K562 (cell line): ENCODE results near the gene JPH4.

Experiments used
- BACH1 ChIP-seq: fragments of 200-800 bp; sonication (Bioruptor generic); IDR thresholded peaks from 2 replicates; pipeline ENCODE4 v1.6.1; 2016; ENCODE audit warnings: missing genetic modification characterization, missing compliant biosample characterization
- BHLHE40 ChIP-seq: IDR thresholded peaks from 2 replicates; pipeline ENCODE4 v1.6.1; 2011; ENCODE audit warnings: low read length, improper control_type of control experiment
- EZH2 ChIP-seq: IDR thresholded peaks from 2 replicates; pipeline ENCODE4 v1.6.1; 2012; ENCODE audit warnings: low read depth, mild to moderate bottlenecking, inconsistent platforms, low read length, borderline replicate concordance
- JUN ChIP-seq, 2 experiments: sonication (generic) in 1 of 2; formaldehyde crosslinking in 1 of 2; IDR thresholded peaks; 2 replicates each; pipeline versions ENCODE4 v1.6.1 to v1.8.0; 2012 to 2022; ENCODE audit warnings: borderline replicate concordance in 2 of 2, mild to moderate bottlenecking in 2 of 2, improper control_type of control experiment in 1 of 2, low read depth in 1 of 2, low read length in 1 of 2, missing genetic modification reagents in 1 of 2
- POLR2A ChIP-seq: fragments of 450-650 bp; conservative IDR thresholded peaks from 2 replicates; pipeline ENCODE4 v1.6.1; 2016
- RAD21 ChIP-seq, 2 experiments: fragments of 250-450 bp in 1 of 2; fragments of 450-650 bp in 1 of 2; sonication (Bioruptor Pico) in 1 of 2; formaldehyde crosslinking in 1 of 2; IDR thresholded peaks in 1 of 2; conservative IDR thresholded peaks in 1 of 2; 2 replicates each; pipeline versions ENCODE4 v1.4.0 to v1.8.0; 2020 to 2022; ENCODE audit warnings: mild to moderate bottlenecking in 2 of 2, moderate library complexity in 1 of 2
- RBFOX2 ChIP-seq: fragments of 200-400 bp; formaldehyde crosslinking; IDR thresholded peaks from 2 replicates; pipeline ENCODE4 v1.6.1; 2017; ENCODE audit warnings: low read depth, mild to moderate bottlenecking, low read length, moderate library complexity
- YBX1 ChIP-seq: fragments of 450-650 bp; IDR thresholded peaks from 2 replicates; pipeline ENCODE4 v1.7.1; 2016; ENCODE audit warnings: mild to moderate bottlenecking
- ZNF124 ChIP-seq: sonication (generic); formaldehyde crosslinking; IDR thresholded peaks from 2 replicates; pipeline ENCODE4 v1.8.1; 2022; ENCODE audit warnings: missing genetic modification reagents
- ZNF212 ChIP-seq: fragments of 450-650 bp; formaldehyde crosslinking; IDR thresholded peaks from 2 replicates; pipeline ENCODE4 v1.4.0; 2020; ENCODE audit warnings: mild to moderate bottlenecking
- ZNF263 ChIP-seq: sonication (generic); formaldehyde crosslinking; IDR thresholded peaks from 2 replicates; pipeline ENCODE4 v1.8.0; 2022; ENCODE audit warnings: mild to moderate bottlenecking, missing genetic modification reagents, borderline replicate concordance
- TF ChIP-seq, protein P1 (sequence below): sonication (generic); formaldehyde crosslinking; IDR thresholded peaks from 2 replicates; pipeline ENCODE4 v1.8.1; 2023; ENCODE audit warnings: mild to moderate bottlenecking, missing genetic modification reagents
- TF ChIP-seq, protein P2 (sequence below), 3 experiments: IDR thresholded peaks in 2 of 3; conservative IDR thresholded peaks in 1 of 3; 2 replicates each; pipeline ENCODE4 v1.5.1; 2011 to 2012; ENCODE audit warnings: low read length in 3 of 3, mild to moderate bottlenecking in 3 of 3, control low read depth in 2 of 3, improper control_type of control experiment in 1 of 3, inconsistent platforms in 1 of 3, low read depth in 1 of 3, mixed read lengths in 1 of 3, moderate library complexity in 1 of 3; ENCODE audit not compliant: insufficient read depth in 2 of 3
- TF ChIP-seq, protein P3 (sequence below): sonication (generic); formaldehyde crosslinking; IDR thresholded peaks from 2 replicates; pipeline ENCODE4 v1.8.0; 2022; ENCODE audit warnings: mild to moderate bottlenecking, missing genetic modification reagents

DNA sequence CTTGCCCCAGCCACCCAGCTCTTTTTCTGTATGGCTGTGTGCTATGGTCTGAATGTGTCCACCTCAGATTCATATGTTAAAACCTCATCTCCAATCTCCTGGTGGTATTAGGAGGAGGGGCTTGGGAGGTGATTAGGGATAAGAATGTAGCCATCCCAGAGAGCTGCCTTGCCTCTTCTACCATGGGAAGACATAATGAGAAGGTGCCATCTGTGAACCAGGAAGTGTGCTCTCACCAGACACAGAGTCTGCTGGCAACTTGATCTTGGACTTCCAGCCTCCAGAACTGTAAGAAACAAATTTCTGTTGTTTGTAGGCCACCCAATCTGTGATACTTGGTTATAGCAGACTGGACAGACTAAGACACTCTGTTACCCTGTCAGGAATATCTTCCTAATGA, 22.8 kb upstream of the JPH4 start:
- TF ChIP-seq, protein P1, sequence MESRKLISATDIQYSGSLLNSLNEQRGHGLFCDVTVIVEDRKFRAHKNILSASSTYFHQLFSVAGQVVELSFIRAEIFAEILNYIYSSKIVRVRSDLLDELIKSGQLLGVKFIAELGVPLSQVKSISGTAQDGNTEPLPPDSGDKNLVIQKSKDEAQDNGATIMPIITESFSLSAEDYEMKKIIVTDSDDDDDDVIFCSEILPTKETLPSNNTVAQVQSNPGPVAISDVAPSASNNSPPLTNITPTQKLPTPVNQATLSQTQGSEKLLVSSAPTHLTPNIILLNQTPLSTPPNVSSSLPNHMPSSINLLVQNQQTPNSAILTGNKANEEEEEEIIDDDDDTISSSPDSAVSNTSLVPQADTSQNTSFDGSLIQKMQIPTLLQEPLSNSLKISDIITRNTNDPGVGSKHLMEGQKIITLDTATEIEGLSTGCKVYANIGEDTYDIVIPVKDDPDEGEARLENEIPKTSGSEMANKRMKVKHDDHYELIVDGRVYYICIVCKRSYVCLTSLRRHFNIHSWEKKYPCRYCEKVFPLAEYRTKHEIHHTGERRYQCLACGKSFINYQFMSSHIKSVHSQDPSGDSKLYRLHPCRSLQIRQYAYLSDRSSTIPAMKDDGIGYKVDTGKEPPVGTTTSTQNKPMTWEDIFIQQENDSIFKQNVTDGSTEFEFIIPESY, result no peak
- TF ChIP-seq YBX1 (no peak), BACH1 (tag) (no peak), BHLHE40 (no peak), EZH2 (no peak), POLR2A (no peak), RAD21 (CRISPR knock-in tag; conservative IDR thresholded peaks at IDR 0.05 in 1 of 2, IDR thresholded peaks at IDR 0.05 in 1 of 2) (no peak), ZNF263 (CRISPR knock-in tag) (no peak), JUN (IDR thresholded peaks at IDR 0.05; ENCODE audit: borderline replicate concordance, low read depth, low read length) (no peak), JUN (CRISPR knock-in tag; IDR thresholded peaks at IDR 0.05; ENCODE audit: borderline replicate concordance) (no peak), ZNF124 (no peak), ZNF212 (no peak), RBFOX2 (no peak)
- TF ChIP-seq, protein P2, sequence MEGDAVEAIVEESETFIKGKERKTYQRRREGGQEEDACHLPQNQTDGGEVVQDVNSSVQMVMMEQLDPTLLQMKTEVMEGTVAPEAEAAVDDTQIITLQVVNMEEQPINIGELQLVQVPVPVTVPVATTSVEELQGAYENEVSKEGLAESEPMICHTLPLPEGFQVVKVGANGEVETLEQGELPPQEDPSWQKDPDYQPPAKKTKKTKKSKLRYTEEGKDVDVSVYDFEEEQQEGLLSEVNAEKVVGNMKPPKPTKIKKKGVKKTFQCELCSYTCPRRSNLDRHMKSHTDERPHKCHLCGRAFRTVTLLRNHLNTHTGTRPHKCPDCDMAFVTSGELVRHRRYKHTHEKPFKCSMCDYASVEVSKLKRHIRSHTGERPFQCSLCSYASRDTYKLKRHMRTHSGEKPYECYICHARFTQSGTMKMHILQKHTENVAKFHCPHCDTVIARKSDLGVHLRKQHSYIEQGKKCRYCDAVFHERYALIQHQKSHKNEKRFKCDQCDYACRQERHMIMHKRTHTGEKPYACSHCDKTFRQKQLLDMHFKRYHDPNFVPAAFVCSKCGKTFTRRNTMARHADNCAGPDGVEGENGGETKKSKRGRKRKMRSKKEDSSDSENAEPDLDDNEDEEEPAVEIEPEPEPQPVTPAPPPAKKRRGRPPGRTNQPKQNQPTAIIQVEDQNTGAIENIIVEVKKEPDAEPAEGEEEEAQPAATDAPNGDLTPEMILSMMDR (IDR thresholded peaks at IDR 0.05 in 2 of 3, conservative IDR thresholded peaks at IDR 0.05 in 1 of 3; ENCODE audit: insufficient read depth in 2 of 3, low read depth in 1 of 3, low read length in 3 of 3), result no peak
- TF ChIP-seq, protein P3, sequence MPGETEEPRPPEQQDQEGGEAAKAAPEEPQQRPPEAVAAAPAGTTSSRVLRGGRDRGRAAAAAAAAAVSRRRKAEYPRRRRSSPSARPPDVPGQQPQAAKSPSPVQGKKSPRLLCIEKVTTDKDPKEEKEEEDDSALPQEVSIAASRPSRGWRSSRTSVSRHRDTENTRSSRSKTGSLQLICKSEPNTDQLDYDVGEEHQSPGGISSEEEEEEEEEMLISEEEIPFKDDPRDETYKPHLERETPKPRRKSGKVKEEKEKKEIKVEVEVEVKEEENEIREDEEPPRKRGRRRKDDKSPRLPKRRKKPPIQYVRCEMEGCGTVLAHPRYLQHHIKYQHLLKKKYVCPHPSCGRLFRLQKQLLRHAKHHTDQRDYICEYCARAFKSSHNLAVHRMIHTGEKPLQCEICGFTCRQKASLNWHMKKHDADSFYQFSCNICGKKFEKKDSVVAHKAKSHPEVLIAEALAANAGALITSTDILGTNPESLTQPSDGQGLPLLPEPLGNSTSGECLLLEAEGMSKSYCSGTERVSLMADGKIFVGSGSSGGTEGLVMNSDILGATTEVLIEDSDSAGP, result no peak
